GM19438 (cell line): ENCODE results near the gene ZCCHC17.

Source experiments
- ATAC-seq: cut with Tn5 transposase; IDR thresholded peaks from one replicate; pipeline ENCODE4 v1.9.1; 2021; ENCODE audit warnings: low read depth; ENCODE audit not compliant: unreplicated experiment

ZCCHC17 gene

DNA sequence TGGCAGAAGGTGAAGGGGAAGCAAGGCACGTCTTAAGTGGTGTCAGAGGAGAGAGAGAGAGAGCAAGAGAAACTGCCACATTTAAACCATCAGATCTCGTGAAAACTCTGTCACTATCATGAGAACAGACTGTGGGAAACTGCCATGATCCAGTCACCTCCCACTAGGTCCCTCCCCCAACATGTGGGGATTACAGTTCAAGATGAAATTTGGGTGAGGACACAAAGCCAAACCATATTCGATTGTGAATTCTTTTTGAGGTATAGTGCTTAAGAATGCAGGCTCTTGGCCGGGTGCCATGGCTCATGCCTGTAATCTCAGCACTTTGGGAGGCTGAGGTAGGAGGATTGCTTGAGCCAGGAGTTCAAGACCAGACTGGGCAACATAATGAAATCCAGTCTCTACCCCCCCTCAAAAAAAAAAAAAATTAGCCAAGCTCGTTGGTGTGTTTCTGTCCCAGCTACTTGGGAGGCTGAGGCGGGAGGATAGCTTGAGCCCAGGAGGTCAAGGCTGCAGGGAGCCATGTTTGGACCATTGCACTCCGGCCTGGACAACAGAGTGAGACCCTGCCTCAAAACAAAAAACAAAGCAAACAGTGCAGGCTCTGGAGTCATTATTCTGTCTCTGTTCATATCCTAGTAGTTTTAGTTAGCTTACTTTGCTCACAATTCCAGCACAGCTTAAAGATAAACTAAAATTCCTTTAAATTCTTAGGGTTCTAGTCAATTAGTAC is 6.0 kb downstream of the ZCCHC17 start:
- ATAC-seq = no peak

DNA sequence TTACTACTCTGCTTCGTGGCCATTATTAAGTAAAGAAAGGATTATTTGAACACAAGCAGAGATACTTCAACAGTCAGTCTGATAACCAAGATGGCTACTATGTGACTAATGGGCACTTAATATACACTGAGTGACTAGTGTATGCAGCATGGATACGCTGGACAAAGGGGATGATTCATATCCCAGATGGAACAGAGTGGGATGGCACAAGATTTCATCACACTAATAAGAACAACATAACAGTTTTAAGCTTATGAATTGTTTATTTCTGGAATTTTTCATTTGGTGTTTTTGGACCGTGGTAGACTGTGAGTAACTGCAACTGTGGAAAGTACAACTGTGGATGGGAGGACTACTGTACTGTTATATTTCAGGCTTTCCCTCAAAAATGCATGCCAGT is 9.4 kb downstream of the ZCCHC17 start:
- ATAC-seq = no peak

DNA sequence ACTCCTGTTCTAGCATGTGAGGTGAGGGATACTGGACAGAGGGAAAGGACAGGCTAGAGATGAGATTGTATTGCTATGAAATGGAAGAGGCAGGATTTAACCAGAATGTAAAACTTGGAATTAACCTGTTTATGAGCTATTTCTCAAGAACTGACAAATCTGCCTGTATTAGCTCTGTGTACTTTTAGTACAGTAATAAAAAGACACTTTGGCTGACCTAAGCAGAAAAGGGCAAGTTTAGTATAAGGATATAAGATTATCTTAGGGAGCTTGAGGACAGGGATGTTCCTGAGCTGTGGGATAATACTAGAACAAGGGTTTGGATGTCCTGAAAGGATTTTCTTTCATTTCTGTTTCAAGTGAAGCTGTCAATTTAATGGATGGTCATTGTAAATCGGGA is 11.2 kb downstream of the ZCCHC17 start:
- ATAC-seq = no peak

DNA sequence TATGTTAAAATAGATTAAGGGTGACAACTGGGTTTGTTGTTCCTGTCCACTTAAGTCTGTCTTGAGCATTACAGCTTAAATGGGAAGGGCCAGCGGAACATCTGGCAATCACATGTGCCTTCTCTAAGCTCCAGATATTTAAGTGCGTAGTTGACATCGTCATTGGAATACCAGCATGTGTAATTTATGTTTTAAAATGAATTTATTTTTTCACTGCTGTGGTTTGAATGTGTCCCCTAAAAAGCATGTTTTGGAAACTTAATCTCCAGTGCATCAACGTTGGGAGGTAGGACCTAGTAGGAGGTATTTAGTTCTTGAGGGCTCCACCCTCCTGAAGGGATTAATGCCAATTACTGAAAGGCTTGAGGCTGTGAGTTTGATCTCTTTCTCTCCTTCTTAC is 13.4 kb downstream of the ZCCHC17 start:
- no peak for ATAC-seq

DNA sequence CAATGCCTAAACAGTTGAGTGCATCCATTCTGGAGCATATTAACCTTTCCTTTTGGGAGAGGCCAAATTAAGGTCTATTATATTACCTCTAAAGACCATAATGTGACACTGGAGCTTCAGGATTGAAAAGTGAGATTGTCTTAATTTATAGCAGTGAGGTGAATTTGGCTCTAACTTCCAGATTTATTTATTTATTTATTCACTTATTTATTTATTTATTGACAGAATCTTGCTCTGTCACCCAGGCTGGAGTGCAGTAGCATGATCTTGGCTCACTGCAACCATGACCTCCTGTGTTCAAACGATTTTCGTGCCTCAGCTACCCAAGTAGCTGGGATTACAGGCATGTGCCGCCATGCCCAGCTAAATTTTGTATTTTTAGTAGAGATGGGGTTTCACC is 19.1 kb downstream of the ZCCHC17 start:
- ATAC-seq = no peak

DNA sequence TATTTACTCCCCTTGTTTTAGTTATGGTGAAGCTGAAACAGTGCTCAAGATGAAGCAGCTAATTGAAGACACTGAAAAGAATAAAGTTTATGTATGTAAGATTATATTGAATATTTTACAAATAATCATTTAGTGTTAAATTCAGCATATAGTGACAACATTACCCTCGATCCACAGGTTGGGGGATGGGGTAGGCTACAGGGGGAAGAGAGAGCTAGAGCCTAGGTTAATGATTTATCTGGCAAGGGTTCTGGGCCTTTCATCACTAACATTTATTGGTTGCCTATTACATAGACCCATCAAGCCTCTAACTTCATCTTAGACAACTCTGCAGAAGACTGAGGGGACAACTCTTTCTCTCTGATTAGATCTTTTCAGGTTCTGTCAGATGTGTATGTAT is 21.3 kb downstream of the ZCCHC17 start:
- ATAC-seq = no peak

DNA sequence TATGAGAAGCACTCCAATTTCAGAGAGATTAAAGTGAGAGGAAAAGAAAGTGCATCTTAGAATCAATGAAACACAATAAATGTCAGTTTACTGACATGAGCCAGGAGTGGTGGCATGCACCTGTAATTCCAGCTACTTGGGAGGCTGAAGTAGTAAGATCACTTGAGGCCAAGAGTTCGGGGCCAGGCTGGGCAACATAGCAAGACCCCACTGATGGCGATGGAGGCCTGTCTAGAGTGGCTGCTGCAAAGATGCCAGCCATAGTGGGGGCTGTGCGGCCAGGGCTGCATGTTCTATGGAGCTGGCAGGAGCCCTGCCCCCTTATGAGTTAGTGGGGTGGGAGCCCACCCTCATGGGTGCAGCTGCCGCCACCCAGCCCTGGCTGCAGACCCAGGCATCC is 27.3 kb downstream of the ZCCHC17 start:
- ATAC-seq = no peak

DNA sequence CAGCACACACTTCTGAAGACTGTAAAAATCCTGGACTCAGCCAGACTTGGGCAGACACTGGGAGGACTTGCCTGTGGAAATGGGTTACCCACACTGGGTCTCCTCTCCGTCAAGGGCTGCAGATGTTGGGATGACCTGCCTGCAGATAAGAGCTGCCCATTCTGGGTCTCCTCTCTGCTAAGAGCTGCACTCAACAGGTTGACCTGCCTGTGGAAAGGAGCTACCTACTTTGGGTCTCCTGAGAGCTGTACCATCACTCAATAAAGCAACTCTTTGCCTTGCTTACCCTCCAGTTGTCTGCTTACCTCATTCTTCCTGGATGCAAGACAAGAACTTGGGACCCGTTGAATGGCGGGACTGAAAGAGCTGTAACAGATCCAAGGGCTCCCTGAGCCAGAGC is 28.2 kb downstream of the ZCCHC17 start:
- no peak for ATAC-seq

DNA sequence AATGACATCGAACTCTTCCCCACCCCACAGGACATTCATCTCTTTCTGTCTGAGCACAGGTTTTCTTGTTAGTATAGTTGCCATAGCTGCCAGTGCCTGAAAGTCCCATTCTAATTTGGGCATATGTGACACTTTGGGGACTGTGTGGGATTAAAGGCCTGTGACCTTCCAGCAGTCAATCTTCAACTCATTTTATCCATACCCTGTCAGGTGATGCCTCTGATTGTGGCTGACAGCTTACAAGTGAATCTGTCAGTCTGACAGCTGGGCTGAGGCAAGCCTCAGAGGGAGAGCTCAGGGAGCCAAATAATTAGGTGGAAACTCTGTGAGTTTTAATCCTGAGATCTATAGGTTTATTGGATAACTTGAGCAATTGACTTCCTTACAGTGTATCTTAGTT is 29.6 kb downstream of the ZCCHC17 start:
- no peak for ATAC-seq

DNA sequence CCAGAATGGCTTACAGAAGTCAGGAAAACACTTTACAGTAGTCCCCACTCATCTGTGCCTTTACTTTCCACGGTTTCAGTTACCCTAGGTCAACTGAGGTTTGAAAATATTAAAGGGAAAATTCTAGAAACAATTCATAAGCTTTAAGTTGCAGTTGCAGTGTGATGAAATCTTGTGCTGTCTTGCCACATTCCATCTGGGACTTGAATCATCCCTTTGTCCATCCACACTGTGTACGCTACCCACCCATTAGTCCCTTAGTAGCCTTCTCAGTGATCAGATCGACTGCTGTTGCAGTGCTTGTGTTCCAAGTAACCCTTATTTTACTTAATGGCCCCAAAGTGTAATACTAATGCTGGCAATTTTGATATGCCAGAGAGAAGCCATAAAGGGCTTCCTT is 30.5 kb downstream of the ZCCHC17 start:
- ATAC-seq = no peak

DNA sequence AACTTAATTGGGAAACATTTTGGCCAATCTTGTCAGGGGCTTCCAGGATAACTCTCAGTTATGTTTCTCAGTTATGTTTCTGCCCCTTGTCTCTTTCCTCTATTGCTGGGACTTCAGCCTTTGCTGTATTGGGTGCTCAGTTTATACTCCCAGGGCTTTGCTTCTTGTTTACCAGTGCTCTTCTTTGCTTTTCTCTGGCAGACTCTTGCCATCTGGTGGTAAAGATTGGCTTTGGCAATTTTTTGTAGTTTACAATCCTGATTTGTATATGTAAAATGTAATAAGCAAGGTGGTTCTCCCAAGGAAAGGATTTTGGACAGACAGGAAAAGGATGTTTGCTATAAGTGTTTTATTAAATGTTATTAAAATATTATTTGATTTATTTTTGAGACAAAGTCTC is 38.2 kb downstream of the ZCCHC17 start:
- no peak for ATAC-seq

DNA sequence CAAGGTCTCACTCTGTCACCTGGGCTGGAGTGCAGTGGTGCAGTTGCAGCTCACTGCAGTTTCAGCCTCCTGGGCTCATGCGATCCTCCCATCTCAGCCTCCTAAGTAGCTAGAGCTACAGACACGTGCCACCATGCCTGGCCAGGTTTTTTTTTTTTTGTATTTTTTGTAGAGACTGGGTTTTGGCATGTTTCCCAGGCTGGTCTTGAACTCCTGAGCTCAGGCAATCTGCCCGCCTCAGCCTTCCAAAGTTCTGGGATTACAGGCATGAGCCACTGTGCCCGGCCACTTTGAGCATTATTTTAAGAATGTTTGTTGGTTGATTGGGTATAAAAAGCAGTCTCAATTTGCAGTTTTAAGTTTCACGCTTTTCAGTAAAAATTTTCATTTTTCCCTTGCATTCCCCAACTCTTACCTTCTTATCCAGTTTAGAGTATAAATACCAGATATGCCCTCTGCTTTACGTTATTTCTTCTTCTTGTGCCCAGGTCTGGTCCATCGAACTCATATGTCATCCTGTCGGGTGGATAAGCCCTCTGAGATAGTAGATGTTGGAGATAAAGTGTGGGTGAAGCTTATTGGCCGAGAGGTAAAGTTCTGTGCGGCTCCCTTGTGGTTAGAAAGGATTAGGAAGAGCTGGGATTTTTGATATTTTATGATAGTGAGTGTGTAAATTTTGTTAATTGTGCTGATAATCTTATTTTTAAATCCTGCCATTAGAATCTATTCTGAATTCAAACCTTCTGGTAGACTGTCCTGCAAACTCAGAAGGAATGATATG is 40.0 kb downstream of the ZCCHC17 start:
- ATAC-seq = no peak

DNA sequence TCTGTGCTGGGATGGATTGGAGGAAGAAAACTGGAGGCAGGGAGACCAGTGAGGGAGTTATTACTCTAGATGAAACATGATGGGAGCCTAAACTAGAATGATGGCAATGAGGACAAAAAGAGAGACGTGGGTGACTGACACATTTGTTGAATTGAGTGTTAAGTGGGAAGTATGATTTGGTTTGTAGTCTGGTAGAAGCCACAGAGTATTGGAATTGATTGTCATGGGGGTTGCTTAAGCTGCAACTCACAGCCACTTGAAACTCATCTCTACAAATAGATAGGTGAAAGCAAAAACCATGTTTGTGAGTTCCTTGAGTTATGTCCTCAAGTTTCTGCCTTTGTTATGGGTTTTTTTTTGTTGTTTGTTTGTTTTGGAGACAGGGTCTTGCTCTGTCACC is 47.7 kb downstream of the ZCCHC17 start:
- ATAC-seq = no peak

DNA sequence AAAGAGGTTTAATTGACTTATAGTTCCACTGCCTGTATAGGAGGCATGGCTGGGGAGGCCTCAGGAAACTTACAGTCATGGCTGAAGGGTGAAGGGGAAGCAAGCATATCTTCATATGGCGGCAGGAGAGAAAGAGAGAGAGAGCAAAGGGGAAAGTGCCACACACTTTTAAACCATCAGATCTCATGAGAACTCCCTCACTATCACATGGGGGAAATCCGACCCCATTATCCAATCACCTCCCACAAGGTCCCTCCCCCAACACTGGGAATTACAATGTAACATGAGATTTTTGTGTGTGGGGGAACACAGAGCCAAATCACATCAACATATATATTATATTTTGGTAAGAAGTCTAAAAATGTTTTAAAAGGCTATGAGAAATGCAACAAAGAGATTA is 48.8 kb downstream of the ZCCHC17 start:
- no peak for ATAC-seq

DNA sequence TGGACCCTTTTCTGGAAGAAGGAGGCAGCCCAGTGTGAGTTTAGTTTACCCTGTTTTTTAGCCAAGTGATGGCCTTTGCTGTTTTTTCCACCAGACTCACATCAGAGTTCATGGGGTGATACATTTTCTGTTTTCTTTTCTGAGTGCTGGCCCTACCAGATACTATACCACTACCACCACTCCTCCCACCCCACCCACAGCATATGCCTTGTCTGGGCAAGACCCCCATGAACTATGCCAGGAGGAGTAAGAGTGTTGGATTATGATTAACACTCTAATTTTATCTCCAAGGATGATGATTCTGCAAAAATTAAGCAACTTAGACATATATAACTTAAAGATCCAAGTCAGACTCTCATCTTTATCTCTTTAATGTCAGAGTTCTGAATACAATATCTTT is 50.0 kb downstream of the ZCCHC17 start:
- no peak for ATAC-seq

DNA sequence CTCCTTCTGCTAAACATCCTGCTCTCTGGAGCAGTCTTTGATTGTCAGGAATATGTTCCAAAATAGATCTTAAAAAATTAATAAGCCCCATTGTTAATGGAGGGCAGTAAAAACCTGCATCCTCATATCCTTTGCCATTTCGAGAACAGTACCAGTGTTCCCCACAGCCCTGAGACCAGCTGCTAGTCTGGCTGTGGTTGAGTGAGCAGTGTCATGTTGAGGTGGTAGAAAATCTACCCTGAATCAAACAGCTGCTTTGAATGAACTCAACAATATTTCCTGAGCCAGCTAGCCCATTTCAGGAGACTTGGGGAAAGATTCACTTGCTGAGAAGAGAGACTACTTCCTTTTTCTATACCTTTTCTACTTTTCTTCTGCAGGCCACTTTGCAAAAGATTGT is 51.6 kb downstream of the ZCCHC17 start:
- ATAC-seq = no peak

DNA sequence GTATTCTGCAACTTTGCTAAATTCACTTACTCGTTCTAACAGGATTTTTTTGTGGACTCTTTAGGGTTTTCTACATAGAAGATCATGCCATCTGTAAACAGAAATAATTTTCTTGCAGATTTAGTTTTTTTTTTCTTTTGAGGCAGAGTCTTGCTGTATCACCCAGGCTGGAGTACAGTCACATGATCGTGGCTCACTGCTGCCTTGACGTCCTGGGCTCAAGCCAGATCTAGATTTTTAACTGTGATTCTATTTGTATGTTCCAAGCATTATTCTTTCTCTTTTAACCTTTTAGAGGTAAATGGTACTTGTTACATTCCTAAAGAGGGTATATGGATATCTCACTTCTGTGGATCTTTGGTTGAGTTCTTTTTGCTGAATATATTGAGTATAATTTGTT is 57.5 kb downstream of the ZCCHC17 start:
- no peak for ATAC-seq

DNA sequence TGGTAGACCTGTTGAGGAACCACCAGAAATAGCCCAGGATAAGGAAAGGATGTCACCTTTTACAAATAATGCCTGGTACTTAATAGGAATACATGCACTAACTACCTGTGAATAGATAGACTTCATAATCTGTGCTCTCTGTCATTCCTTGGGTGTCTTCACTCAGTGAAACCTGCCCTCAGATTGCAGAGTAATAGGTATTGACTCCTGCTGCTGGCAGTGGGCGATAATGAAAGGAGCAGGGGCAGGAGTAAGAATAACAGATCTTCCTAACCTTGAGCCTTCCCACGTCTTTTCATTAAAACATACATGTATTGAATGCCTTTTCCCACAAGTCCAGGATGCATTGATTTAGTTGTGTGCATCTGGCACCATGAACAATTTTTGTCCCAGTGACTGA is 59.6 kb downstream of the ZCCHC17 start:
- ATAC-seq = no peak

DNA sequence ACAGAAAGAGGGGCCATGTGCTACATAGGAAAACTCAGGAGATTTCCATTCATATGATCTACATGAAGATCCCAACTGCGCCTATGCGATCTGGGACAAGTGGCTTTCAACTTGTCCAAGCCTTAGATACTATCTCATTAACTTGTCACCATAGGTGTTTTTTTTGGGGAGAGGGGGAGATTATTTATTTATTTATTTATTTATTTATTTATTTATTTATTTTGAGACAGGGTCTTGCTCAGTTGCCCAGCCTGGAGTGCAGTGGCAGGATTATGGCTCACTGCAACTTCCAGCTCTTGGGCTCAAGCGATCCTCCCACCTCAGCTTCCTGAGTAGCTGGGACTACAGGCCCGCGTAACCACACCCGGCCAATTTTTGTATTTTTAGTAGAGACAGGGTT is 64.8 kb downstream of the ZCCHC17 start:
- no peak for ATAC-seq

DNA sequence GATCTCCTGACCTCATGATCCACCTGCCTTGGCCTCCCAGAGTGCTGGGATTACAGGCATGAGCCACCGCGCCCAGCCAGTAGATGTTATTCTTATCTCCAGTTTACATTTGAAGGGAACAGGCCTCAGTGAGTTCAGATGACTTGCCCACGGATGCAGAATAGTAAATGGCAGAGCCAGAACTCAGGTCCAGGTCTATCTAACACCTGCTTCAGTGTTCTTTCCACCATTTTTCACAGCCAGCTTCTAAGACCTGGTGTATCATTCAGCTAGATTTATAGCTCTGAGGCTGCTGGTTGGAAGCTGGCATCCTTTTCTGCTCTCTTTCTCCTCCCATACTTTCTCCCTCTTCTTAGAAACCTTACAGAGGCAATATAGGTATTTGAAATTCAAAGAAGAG is 65.2 kb downstream of the ZCCHC17 start:
- ATAC-seq = no peak

DNA sequence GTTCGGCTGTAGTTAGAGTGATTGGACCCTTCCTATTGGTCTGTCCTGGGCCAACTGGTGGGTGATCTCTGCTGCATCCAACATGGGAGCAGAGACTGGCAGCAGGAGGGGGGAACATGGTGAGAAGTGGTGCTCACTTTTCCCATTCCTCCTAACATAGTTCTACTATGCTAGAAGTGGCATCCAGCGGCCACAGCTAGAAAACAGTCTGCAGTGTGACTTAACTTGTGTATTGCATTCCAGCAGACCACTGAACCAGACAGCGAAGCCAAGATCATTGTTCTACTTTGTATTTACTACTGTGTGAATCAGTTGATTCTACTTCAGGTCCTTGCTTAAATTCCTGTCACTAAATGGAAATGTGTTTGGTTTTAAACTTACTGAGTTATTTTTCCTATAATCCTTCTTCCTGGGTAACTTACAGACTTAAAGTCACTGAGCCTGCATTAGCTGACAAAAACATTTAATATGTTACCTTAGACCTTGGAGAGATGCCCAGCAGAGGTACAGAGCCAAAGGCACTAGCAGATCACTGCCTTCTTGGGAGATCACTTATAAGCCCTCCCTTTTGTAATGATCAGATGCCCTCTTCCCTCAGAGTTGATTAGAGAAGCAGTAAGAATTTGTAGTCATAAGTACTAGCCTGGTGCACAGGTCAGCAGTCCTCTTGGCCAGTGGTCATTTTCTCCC is 67.9 kb downstream of the ZCCHC17 start:
- no peak for ATAC-seq

DNA sequence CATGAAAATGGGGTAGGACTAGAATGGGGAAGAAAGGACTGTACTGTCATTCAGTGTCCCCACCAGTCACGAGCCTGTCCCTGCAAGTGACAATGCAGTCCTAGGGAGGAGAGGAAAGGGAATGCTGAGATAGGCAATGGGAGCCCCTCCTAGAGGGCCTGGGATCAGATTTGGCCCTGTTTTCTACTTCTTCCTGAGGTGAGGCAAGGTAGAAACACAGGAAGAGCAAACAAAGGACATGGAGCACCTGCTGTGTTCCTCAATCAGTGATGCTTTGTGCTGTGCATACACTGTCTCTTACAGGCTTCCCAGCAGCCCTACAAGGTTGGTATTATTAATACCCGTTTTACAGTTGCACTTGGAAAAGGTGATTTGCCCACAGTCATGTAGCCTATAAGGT is 70.0 kb downstream of the ZCCHC17 start:
- no peak for ATAC-seq
